Ishikawa (cell line): ENCODE data around the gene CALM3.

Experiments used
- EGR1 ChIP-seq: IDR thresholded peaks from 2 replicates; pipeline ENCODE4 v1.6.1; 2012
- EP300 ChIP-seq: IDR thresholded peaks from 2 replicates; pipeline ENCODE4 v1.6.1; 2012; ENCODE audit warnings: borderline replicate concordance
- NFIC ChIP-seq: IDR thresholded peaks from 2 replicates; pipeline ENCODE4 v1.6.1; 2012
- TAF1 ChIP-seq: IDR thresholded peaks from 2 replicates; pipeline ENCODE4 v1.6.1; 2012; ENCODE audit warnings: low read depth, mild to moderate bottlenecking
- TCF12 ChIP-seq: IDR thresholded peaks from 2 replicates; pipeline ENCODE4 v1.6.1; 2012; ENCODE audit warnings: low read depth
- YY1 ChIP-seq: IDR thresholded peaks from 2 replicates; pipeline ENCODE4 v1.6.1; 2012; ENCODE audit warnings: low read depth
- ZBTB7A ChIP-seq: IDR thresholded peaks from 2 replicates; pipeline ENCODE4 v1.6.1; 2012; ENCODE audit warnings: low read depth
- TF ChIP-seq, protein P1 (sequence below): IDR thresholded peaks from 2 replicates; pipeline ENCODE4 v1.6.1; 2012
- TF ChIP-seq, protein P2 (sequence below): IDR thresholded peaks from 2 replicates; pipeline ENCODE4 v1.6.1; 2012; ENCODE audit warnings: low read depth, mild to moderate bottlenecking

DNA sequence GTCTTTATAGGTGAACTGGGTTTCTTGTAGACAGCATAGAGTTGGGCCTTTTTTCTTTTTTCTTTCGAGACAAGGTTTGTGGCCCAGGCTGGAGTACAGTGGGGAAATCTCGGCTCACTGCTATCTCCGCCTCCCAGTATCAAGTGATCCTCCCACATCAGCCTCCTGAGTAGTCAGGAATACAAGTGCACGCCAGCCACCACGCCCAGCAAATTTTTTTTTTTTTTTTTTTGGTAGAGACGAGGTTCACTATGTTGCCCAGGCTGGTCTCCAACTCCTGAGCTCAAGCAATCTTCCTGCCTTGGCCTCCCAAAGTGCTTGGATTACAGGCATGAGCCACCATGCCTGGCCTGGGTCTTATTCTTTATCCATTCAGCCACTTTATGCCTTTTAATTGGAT, 5.1 kb upstream of the CALM3 start:
- no peak for TF ChIP-seq TAF1
- no peak for TF ChIP-seq ZBTB7A
- TF ChIP-seq EP300: no peak
- TF ChIP-seq, protein P1, sequence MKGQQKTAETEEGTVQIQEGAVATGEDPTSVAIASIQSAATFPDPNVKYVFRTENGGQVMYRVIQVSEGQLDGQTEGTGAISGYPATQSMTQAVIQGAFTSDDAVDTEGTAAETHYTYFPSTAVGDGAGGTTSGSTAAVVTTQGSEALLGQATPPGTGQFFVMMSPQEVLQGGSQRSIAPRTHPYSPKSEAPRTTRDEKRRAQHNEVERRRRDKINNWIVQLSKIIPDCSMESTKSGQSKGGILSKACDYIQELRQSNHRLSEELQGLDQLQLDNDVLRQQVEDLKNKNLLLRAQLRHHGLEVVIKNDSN: no peak
- no peak for TF ChIP-seq TCF12
- no peak for TF ChIP-seq NFIC
- TF ChIP-seq, protein P2, sequence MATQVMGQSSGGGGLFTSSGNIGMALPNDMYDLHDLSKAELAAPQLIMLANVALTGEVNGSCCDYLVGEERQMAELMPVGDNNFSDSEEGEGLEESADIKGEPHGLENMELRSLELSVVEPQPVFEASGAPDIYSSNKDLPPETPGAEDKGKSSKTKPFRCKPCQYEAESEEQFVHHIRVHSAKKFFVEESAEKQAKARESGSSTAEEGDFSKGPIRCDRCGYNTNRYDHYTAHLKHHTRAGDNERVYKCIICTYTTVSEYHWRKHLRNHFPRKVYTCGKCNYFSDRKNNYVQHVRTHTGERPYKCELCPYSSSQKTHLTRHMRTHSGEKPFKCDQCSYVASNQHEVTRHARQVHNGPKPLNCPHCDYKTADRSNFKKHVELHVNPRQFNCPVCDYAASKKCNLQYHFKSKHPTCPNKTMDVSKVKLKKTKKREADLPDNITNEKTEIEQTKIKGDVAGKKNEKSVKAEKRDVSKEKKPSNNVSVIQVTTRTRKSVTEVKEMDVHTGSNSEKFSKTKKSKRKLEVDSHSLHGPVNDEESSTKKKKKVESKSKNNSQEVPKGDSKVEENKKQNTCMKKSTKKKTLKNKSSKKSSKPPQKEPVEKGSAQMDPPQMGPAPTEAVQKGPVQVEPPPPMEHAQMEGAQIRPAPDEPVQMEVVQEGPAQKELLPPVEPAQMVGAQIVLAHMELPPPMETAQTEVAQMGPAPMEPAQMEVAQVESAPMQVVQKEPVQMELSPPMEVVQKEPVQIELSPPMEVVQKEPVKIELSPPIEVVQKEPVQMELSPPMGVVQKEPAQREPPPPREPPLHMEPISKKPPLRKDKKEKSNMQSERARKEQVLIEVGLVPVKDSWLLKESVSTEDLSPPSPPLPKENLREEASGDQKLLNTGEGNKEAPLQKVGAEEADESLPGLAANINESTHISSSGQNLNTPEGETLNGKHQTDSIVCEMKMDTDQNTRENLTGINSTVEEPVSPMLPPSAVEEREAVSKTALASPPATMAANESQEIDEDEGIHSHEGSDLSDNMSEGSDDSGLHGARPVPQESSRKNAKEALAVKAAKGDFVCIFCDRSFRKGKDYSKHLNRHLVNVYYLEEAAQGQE: no peak
- TF ChIP-seq YY1: no peak
- TF ChIP-seq EGR1: no peak
